H9 (cell line): ENCODE measurements around the gene RIOK3. TPM values are rescaled to one million over a fixed set of nuclear protein-coding genes. Genes with fewer than 3 reads are reported as not detected.

ENCODE experiments used
- DNase-seq: peaks from one replicate; pipeline ENCODE4 v3.0.0-alpha.2; 2017
- H2AFZ ChIP-seq: one replicate; pipeline ENCODE4 v1.6.1; 2013; ENCODE audit warnings: mild to moderate bottlenecking, low read length, control low read depth, moderate library complexity
- H2AK5ac ChIP-seq: 2 replicates; pipeline ENCODE4 v1.6.1; 2013; ENCODE audit warnings: low read length, control low read depth, mixed read lengths; ENCODE audit not compliant: insufficient read length
- H2BK120ac ChIP-seq: one replicate; pipeline ENCODE4 v1.6.1; 2013; ENCODE audit warnings: low read depth, mild to moderate bottlenecking, low read length, control low read depth, inconsistent platforms; ENCODE audit not compliant: poor library complexity, severe bottlenecking
- H2BK12ac ChIP-seq: 2 replicates; pipeline ENCODE4 v1.6.1; 2013; ENCODE audit warnings: low read length, control low read depth, mixed read lengths, low read depth; ENCODE audit not compliant: insufficient read length
- H2BK15ac ChIP-seq: 2 replicates; pipeline ENCODE4 v1.6.1; 2013; ENCODE audit warnings: low read depth, low read length, control low read depth
- H2BK20ac ChIP-seq: one replicate; pipeline ENCODE4 v1.6.1; 2013; ENCODE audit warnings: low read depth, mild to moderate bottlenecking, low read length, control low read depth, inconsistent platforms; ENCODE audit not compliant: poor library complexity, severe bottlenecking
- H2BK5ac ChIP-seq: 2 replicates; pipeline ENCODE4 v1.6.1; 2013; ENCODE audit warnings: low read length, control low read depth, mixed read lengths; ENCODE audit not compliant: insufficient read length
- H3K14ac ChIP-seq: 2 replicates; pipeline ENCODE4 v1.6.1; 2013; ENCODE audit warnings: low read length, control low read depth; ENCODE audit not compliant: insufficient read depth
- H3K18ac ChIP-seq: 2 replicates; pipeline ENCODE4 v1.6.1; 2013; ENCODE audit warnings: low read depth, mild to moderate bottlenecking, mixed read lengths, low read length, control low read depth; ENCODE audit not compliant: insufficient read length
- H3K23ac ChIP-seq: 2 replicates; pipeline ENCODE4 v1.6.1; 2013; ENCODE audit warnings: low read length, control low read depth, mixed read lengths, low read depth; ENCODE audit not compliant: insufficient read length
- H3K23me2 ChIP-seq: 2 replicates; pipeline ENCODE4 v1.6.1; 2013; ENCODE audit warnings: low read depth, mild to moderate bottlenecking, mixed read lengths, low read length, control low read depth; ENCODE audit not compliant: insufficient read length, poor library complexity, severe bottlenecking
- H3K27ac ChIP-seq: 2 replicates; pipeline ENCODE4 v1.5.1; 2013; ENCODE audit warnings: low read length, control low read depth, mixed read lengths, low read depth; ENCODE audit not compliant: insufficient read length
- H3K27me3 ChIP-seq: 2 replicates; pipeline ENCODE4 v1.6.1; 2013; ENCODE audit warnings: low read length, control low read depth, inconsistent platforms; ENCODE audit not compliant: insufficient read depth
- H3K4ac ChIP-seq: 2 replicates; pipeline ENCODE4 v1.6.1; 2013; ENCODE audit warnings: low read depth, mild to moderate bottlenecking, control low read depth, inconsistent platforms, low read length, moderate library complexity
- H3K4me1 ChIP-seq: 2 replicates; pipeline ENCODE4 v1.6.1; 2013; ENCODE audit warnings: low read length, control low read depth, inconsistent platforms; ENCODE audit not compliant: insufficient read depth
- H3K4me2 ChIP-seq: 2 replicates; pipeline ENCODE4 v1.6.1; 2013; ENCODE audit warnings: low read length, control low read depth, mixed read lengths; ENCODE audit not compliant: insufficient read length, insufficient read depth
- H3K56ac ChIP-seq: 2 replicates; pipeline ENCODE4 v1.6.1; 2013; ENCODE audit warnings: low read depth, mild to moderate bottlenecking, mixed read lengths, low read length, control low read depth; ENCODE audit not compliant: insufficient read length
- H3K79me1 ChIP-seq: 2 replicates; pipeline ENCODE4 v1.6.1; 2013; ENCODE audit warnings: low read depth, mild to moderate bottlenecking, moderate library complexity, low read length, control low read depth, inconsistent platforms; ENCODE audit not compliant: insufficient read depth, poor library complexity, severe bottlenecking
- H3K79me2 ChIP-seq: 2 replicates; pipeline ENCODE4 v1.6.1; 2013; ENCODE audit warnings: low read length, control low read depth, inconsistent platforms; ENCODE audit not compliant: insufficient read depth
- H3K9ac ChIP-seq: 2 replicates; pipeline ENCODE4 v1.6.1; 2013; ENCODE audit warnings: low read length, control low read depth, mixed read lengths; ENCODE audit not compliant: insufficient read length; ENCODE audit errors: extremely low read depth
- H3K9me3 ChIP-seq: one replicate; pipeline ENCODE4 v1.6.1; 2013; ENCODE audit warnings: low read depth, low read length, inconsistent platforms; ENCODE audit not compliant: control insufficient read depth
- H3T11ph ChIP-seq: one replicate; pipeline ENCODE4 v1.6.1; 2013; ENCODE audit warnings: mild to moderate bottlenecking, low read length, control low read depth, inconsistent platforms
- H4K20me1 ChIP-seq: one replicate; pipeline ENCODE4 v1.6.1; 2013; ENCODE audit not compliant: control insufficient read depth, insufficient read length, insufficient read depth
- H4K5ac ChIP-seq: 2 replicates; pipeline ENCODE4 v1.6.1; 2013; ENCODE audit warnings: low read depth, mild to moderate bottlenecking, mixed read lengths, low read length, control low read depth; ENCODE audit not compliant: insufficient read length
- H4K8ac ChIP-seq: replicated peaks from 2 replicates; pipeline ENCODE4 v1.6.1; 2013; ENCODE audit warnings: low read length, control low read depth, mixed read lengths, low read depth; ENCODE audit not compliant: insufficient read length
- H4K91ac ChIP-seq: 2 replicates; pipeline ENCODE4 v1.6.1; 2013; ENCODE audit warnings: low read depth, mild to moderate bottlenecking, moderate library complexity, mixed read lengths, low read length, control low read depth; ENCODE audit not compliant: insufficient read length
- H3K27ac Mint-ChIP-seq, 3 experiments: 2 replicates in 2 of 3; 3 replicates in 1 of 3; pipeline ENCODE4 v1.8.0; 2020 to 2021; ENCODE audit warnings: mixed read lengths in 3 of 3, mild to moderate bottlenecking in 1 of 3, moderate library complexity in 1 of 3
- H3K27me3 Mint-ChIP-seq: 2 replicates; pipeline ENCODE4 v1.8.0; 2021; ENCODE audit warnings: low read depth, mild to moderate bottlenecking, moderate library complexity, mixed read lengths
- H3K36me3 Mint-ChIP-seq, 3 experiments: 2 replicates in 2 of 3; 3 replicates in 1 of 3; pipeline ENCODE4 v1.8.0; 2020 to 2021; ENCODE audit warnings: low read depth in 3 of 3, mixed read lengths in 3 of 3; ENCODE audit not compliant: insufficient read depth in 1 of 3
- H3K4me1 Mint-ChIP-seq, 2 experiments: 2 replicates each; pipeline ENCODE4 v1.8.0; 2020; ENCODE audit warnings: mixed read lengths in 2 of 2
- H3K4me3 Mint-ChIP-seq, 2 experiments: 2 replicates in 1 of 2; 3 replicates in 1 of 2; pipeline ENCODE4 v1.8.0; 2020 to 2021; ENCODE audit warnings: mild to moderate bottlenecking in 2 of 2, mixed read lengths in 2 of 2, moderate library complexity in 1 of 2
- H3K9me3 Mint-ChIP-seq, 2 experiments: 2 replicates in 1 of 2; 3 replicates in 1 of 2; pipeline ENCODE4 v1.8.0; 2020; ENCODE audit warnings: mild to moderate bottlenecking in 2 of 2, mixed read lengths in 2 of 2, moderate library complexity in 1 of 2
- WGBS: extraction: QIAGEN DNeasy Blood & Tissue Kit; methylation state at CpG from one replicate; pipeline ENCODE4 v1.1.7; 2013; ENCODE audit warnings: missing lambda C conversion rate, low lambda C conversion rate, mixed read lengths; ENCODE audit not compliant: insufficient read length; ENCODE audit errors: extremely low coverage; 5-methylcytosine and 5-hydroxymethylcytosine counted together
- total RNA-seq: library from RNA; stranded (reverse); gene quantifications from 2 replicates; pipeline ENCODE4 v1.2.1, GENCODE V29; 2021
- TF ChIP-seq, protein P1 (sequence below): fragments of 200-600 bp; sonication (generic); conservative IDR thresholded peaks from 3 replicates; pipeline ENCODE4 v1.8.0; 2021; ENCODE audit warnings: antibody characterized with exemption, mild to moderate bottlenecking

RIOK3 gene
- total RNA-seq, 1 experiment from 2014 or later, result 34.6 TPM

DNA sequence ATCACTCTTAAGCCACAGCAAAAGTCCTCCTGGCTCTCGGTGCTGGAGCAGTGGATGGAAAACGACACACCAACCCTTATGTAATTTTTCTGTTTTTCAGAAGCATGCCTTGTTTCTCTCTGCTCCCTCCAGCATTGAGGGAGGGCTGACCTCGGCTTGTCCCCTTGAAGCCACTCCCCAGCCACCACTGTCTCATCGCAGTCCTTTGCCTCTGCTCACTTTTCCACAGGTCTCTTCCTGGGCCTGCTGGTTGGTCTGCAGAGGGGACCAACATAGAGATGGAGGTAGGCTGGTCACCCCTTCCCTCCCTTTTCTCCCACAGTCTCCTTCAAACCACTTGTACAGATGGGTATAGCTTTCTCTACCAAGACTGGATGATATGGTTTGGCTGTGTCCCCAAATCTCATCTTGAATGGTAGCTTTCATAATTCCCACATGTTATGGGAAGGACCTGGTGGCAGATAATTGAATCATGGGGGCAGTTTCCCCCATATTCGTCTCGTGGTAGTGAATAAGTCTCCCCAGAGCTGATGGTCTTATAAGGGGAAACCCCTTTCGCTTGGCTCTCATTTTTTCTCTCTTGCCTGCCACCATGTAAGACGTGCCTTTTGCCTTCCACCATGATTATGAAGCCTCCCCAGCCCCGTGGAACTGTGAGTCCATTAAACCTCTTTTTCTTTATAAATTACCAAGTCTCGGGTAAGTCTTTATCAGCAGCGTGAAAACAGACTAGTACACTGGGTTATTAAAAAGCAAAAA lies 14.3 kb upstream of the RIOK3 start:
- Histone ChIP-seq H2BK12ac (no peak overlapping the region), H4K8ac (no peak overlapping the region), H3K56ac (no peak overlapping the region), H2BK5ac (no peak overlapping the region), H4K91ac (no peak overlapping the region), H3K79me2 (no peaks in the 10 kb centered on the region), H2AK5ac (no peak overlapping the region), H3T11ph (no peak overlapping the region), H2BK15ac (no peak overlapping the region), H3K27ac (no peak overlapping the region), H3K18ac (no peak overlapping the region), H4K5ac (no peak overlapping the region), H3K9ac (no peak overlapping the region), H3K79me1 (no peaks in the 10 kb centered on the region), H2BK20ac (no peak overlapping the region), H2AFZ (no peak overlapping the region), H3K23me2 (peaks cover 9% of the 10 kb centered on the region), H4K20me1 (no peaks in the 10 kb centered on the region), H3K27me3 (no peaks in the 10 kb centered on the region), H3K23ac (no peak overlapping the region), H3K4me1 (no peaks in the 10 kb centered on the region), H3K9me3 (no peaks in the 10 kb centered on the region), H3K4me2 (no peak overlapping the region), H2BK120ac (no peak overlapping the region), H3K14ac (no peak overlapping the region), H3K4ac (no peak overlapping the region)
- no peak overlapping the region; a peak in 1 of 5 replicates for H3K4me3 Mint-ChIP-seq
- TF ChIP-seq, protein P1, sequence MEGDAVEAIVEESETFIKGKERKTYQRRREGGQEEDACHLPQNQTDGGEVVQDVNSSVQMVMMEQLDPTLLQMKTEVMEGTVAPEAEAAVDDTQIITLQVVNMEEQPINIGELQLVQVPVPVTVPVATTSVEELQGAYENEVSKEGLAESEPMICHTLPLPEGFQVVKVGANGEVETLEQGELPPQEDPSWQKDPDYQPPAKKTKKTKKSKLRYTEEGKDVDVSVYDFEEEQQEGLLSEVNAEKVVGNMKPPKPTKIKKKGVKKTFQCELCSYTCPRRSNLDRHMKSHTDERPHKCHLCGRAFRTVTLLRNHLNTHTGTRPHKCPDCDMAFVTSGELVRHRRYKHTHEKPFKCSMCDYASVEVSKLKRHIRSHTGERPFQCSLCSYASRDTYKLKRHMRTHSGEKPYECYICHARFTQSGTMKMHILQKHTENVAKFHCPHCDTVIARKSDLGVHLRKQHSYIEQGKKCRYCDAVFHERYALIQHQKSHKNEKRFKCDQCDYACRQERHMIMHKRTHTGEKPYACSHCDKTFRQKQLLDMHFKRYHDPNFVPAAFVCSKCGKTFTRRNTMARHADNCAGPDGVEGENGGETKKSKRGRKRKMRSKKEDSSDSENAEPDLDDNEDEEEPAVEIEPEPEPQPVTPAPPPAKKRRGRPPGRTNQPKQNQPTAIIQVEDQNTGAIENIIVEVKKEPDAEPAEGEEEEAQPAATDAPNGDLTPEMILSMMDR, result no peak
- no CpG with 5 or more reads among the region's 11 CpGs for WGBS
- H3K27ac Mint-ChIP-seq, result no peak overlapping the region
- H3K4me1 Mint-ChIP-seq, result peaks cover 8% of the 10 kb centered on the region in 2 experiments
- H3K36me3 Mint-ChIP-seq, result no peaks in the 10 kb centered on the region
- no peaks in the 10 kb centered on the region; a peak in 1 of 5 replicates for H3K9me3 Mint-ChIP-seq
- H3K27me3 Mint-ChIP-seq, result peaks cover 13% of the 10 kb centered on the region
- no peak for DNase-seq
